ENCODE results near the gene CLIC4. TPM values are rescaled to one million over a fixed set of nuclear protein-coding genes. Genes with fewer than 3 reads are reported as not detected.

The CLIC4 gene
- total RNA-seq, 1 experiment from 2014 or later = 87.4 TPM

- DNase-seq = no peak
- H3K4me3 ChIP-seq (ENCODE audit: low read length) = no peak overlapping the region
- peaks cover 12% of the 10 kb centered on the region for H3K4me1 ChIP-seq (ENCODE audit: low read length)
- H3K27me3 ChIP-seq (ENCODE audit: low read length) = no peaks in the 10 kb centered on the region
- H3K79me2 ChIP-seq (ENCODE audit: low read length) = no peaks in the 10 kb centered on the region
- no peak overlapping the region for H3K4me2 ChIP-seq (ENCODE audit: low read depth, low read length, poor library complexity, severe bottlenecking)
- H3K36me3 ChIP-seq (ENCODE audit: insufficient read depth, low read length) = no peaks in the 10 kb centered on the region
- H3K9me2 ChIP-seq (replicated peaks; ENCODE audit: insufficient read depth, low read length) = no peaks in the 10 kb centered on the region
- no peak overlapping the region for H2AFZ ChIP-seq (ENCODE audit: low read length)
- no peak overlapping the region for H3K9ac ChIP-seq (ENCODE audit: low read length)
- H3K9me3 ChIP-seq (ENCODE audit: low read length) = no peaks in the 10 kb centered on the region
- no peaks in the 10 kb centered on the region for H4K20me1 ChIP-seq (ENCODE audit: insufficient read depth, low read depth, low read length)
- H3K27ac ChIP-seq (ENCODE audit: low read length) = no peak overlapping the region
Measured at GRCh38 chr1:24849672-24850295, 104.5 kb downstream of the CLIC4 start.

GRCh38 chr1:24850328-24850920 is 105.2 kb downstream of the CLIC4 start:
- DNase-seq = no peak
- H3K4me2 ChIP-seq (ENCODE audit: low read depth, low read length, poor library complexity, severe bottlenecking) = no peak overlapping the region
- H3K36me3 ChIP-seq (ENCODE audit: insufficient read depth, low read length) = no peaks in the 10 kb centered on the region
- no peaks in the 10 kb centered on the region for H3K79me2 ChIP-seq (ENCODE audit: low read length)
- H2AFZ ChIP-seq (ENCODE audit: low read length) = no peak overlapping the region
- H3K27me3 ChIP-seq (ENCODE audit: low read length) = no peaks in the 10 kb centered on the region
- no peaks in the 10 kb centered on the region for H3K9me3 ChIP-seq (ENCODE audit: low read length)
- no peak overlapping the region for H3K4me3 ChIP-seq (ENCODE audit: low read length)
- no peaks in the 10 kb centered on the region for H4K20me1 ChIP-seq (ENCODE audit: insufficient read depth, low read depth, low read length)
- no peak overlapping the region for H3K27ac ChIP-seq (ENCODE audit: low read length)
- H3K9ac ChIP-seq (ENCODE audit: low read length) = no peak overlapping the region
- H3K9me2 ChIP-seq (replicated peaks; ENCODE audit: insufficient read depth, low read length) = no peaks in the 10 kb centered on the region
- peaks cover 12% of the 10 kb centered on the region for H3K4me1 ChIP-seq (ENCODE audit: low read length)

GRCh38 chr1:24853649-24854048 is 108.4 kb downstream of the CLIC4 start:
- Histone ChIP-seq H3K79me2 (ENCODE audit: low read length) (no peaks in the 10 kb centered on the region), H3K36me3 (ENCODE audit: insufficient read depth, low read length) (no peaks in the 10 kb centered on the region), H3K4me1 (ENCODE audit: low read length) (peaks cover 4% of the 10 kb centered on the region), H3K4me3 (ENCODE audit: low read length) (no peak overlapping the region), H3K9ac (ENCODE audit: low read length) (no peak overlapping the region), H3K27me3 (ENCODE audit: low read length) (no peaks in the 10 kb centered on the region), H3K4me2 (ENCODE audit: low read depth, low read length, poor library complexity, severe bottlenecking) (no peak overlapping the region), H2AFZ (ENCODE audit: low read length) (no peak overlapping the region), H3K9me3 (ENCODE audit: low read length) (no peaks in the 10 kb centered on the region), H4K20me1 (ENCODE audit: insufficient read depth, low read depth, low read length) (no peaks in the 10 kb centered on the region), H3K9me2 (replicated peaks; ENCODE audit: insufficient read depth, low read length) (no peaks in the 10 kb centered on the region), H3K27ac (ENCODE audit: low read length) (no peak overlapping the region)
- no peak for DNase-seq

GRCh38 chr1:24855474-24855873 is 110.2 kb downstream of the CLIC4 start:
- no peak overlapping the region for H3K27ac ChIP-seq (ENCODE audit: low read length)

GRCh38 chr1:24856787-24857506 is 111.7 kb downstream of the CLIC4 start:
- no peak overlapping the region for H3K4me3 ChIP-seq (ENCODE audit: low read length)
- H3K27ac ChIP-seq (ENCODE audit: low read length) = no peak overlapping the region

More at GRCh38 chr1:24855474-24855873, 110.2 kb downstream of the CLIC4 start:
- H3K9me3 ChIP-seq (ENCODE audit: low read length) = no peaks in the 10 kb centered on the region
- H3K36me3 ChIP-seq (ENCODE audit: insufficient read depth, low read length) = no peaks in the 10 kb centered on the region
- H4K20me1 ChIP-seq (ENCODE audit: insufficient read depth, low read depth, low read length) = no peaks in the 10 kb centered on the region
- H3K4me1 ChIP-seq (ENCODE audit: low read length) = no peaks in the 10 kb centered on the region
- H3K27me3 ChIP-seq (ENCODE audit: low read length) = no peaks in the 10 kb centered on the region
- H3K9me2 ChIP-seq (replicated peaks; ENCODE audit: insufficient read depth, low read length) = no peaks in the 10 kb centered on the region
- no peak overlapping the region for H3K4me2 ChIP-seq (ENCODE audit: low read depth, low read length, poor library complexity, severe bottlenecking)
- no peak overlapping the region for H2AFZ ChIP-seq (ENCODE audit: low read length)
- H3K4me3 ChIP-seq (ENCODE audit: low read length) = no peak overlapping the region
- no peak for DNase-seq
- H3K9ac ChIP-seq (ENCODE audit: low read length) = no peak overlapping the region
- H3K79me2 ChIP-seq (ENCODE audit: low read length) = no peaks in the 10 kb centered on the region

GRCh38 chr1:24857507-24858133 is 112.4 kb downstream of the CLIC4 start:
- H3K4me1 ChIP-seq (ENCODE audit: low read length) = no peaks in the 10 kb centered on the region
- no peak overlapping the region for H3K4me2 ChIP-seq (ENCODE audit: low read depth, low read length, poor library complexity, severe bottlenecking)
- no peaks in the 10 kb centered on the region for H3K9me2 ChIP-seq (replicated peaks; ENCODE audit: insufficient read depth, low read length)
- H3K9me3 ChIP-seq (ENCODE audit: low read length) = no peaks in the 10 kb centered on the region
- H3K27me3 ChIP-seq (ENCODE audit: low read length) = no peaks in the 10 kb centered on the region
- no peak overlapping the region for H3K4me3 ChIP-seq (ENCODE audit: low read length)
- no peak overlapping the region for H2AFZ ChIP-seq (ENCODE audit: low read length)
- H4K20me1 ChIP-seq (ENCODE audit: insufficient read depth, low read depth, low read length) = no peaks in the 10 kb centered on the region
- no peaks in the 10 kb centered on the region for H3K36me3 ChIP-seq (ENCODE audit: insufficient read depth, low read length)
- peak; percentile 61 for DNase-seq
- no peak overlapping the region for H3K9ac ChIP-seq (ENCODE audit: low read length)
- no peak overlapping the region for H3K27ac ChIP-seq (ENCODE audit: low read length)
- H3K79me2 ChIP-seq (ENCODE audit: low read length) = no peaks in the 10 kb centered on the region

More at GRCh38 chr1:24856787-24857506, 111.7 kb downstream of the CLIC4 start:
- Histone ChIP-seq H3K4me2 (ENCODE audit: low read depth, low read length, poor library complexity, severe bottlenecking) (no peak overlapping the region), H2AFZ (ENCODE audit: low read length) (no peak overlapping the region), H3K9me3 (ENCODE audit: low read length) (no peaks in the 10 kb centered on the region), H3K4me1 (ENCODE audit: low read length) (no peaks in the 10 kb centered on the region), H3K79me2 (ENCODE audit: low read length) (no peaks in the 10 kb centered on the region), H4K20me1 (ENCODE audit: insufficient read depth, low read depth, low read length) (no peaks in the 10 kb centered on the region), H3K9ac (ENCODE audit: low read length) (no peak overlapping the region), H3K27me3 (ENCODE audit: low read length) (no peaks in the 10 kb centered on the region), H3K36me3 (ENCODE audit: insufficient read depth, low read length) (no peaks in the 10 kb centered on the region), H3K9me2 (replicated peaks; ENCODE audit: insufficient read depth, low read length) (no peaks in the 10 kb centered on the region)
- no peak for DNase-seq

GRCh38 chr1:24858277-24858676 is 113.0 kb downstream of the CLIC4 start:
- H3K27me3 ChIP-seq (ENCODE audit: low read length) = no peaks in the 10 kb centered on the region
- H3K4me2 ChIP-seq (ENCODE audit: low read depth, low read length, poor library complexity, severe bottlenecking) = no peak overlapping the region
- H3K4me1 ChIP-seq (ENCODE audit: low read length) = no peaks in the 10 kb centered on the region
- H3K27ac ChIP-seq (ENCODE audit: low read length) = no peak overlapping the region
- H3K79me2 ChIP-seq (ENCODE audit: low read length) = no peaks in the 10 kb centered on the region
- H2AFZ ChIP-seq (ENCODE audit: low read length) = no peak overlapping the region
- H3K9me3 ChIP-seq (ENCODE audit: low read length) = no peaks in the 10 kb centered on the region
- no peaks in the 10 kb centered on the region for H3K9me2 ChIP-seq (replicated peaks; ENCODE audit: insufficient read depth, low read length)
- DNase-seq = no peak
- no peaks in the 10 kb centered on the region for H3K36me3 ChIP-seq (ENCODE audit: insufficient read depth, low read length)
- no peak overlapping the region for H3K4me3 ChIP-seq (ENCODE audit: low read length)
- no peak overlapping the region for H3K9ac ChIP-seq (ENCODE audit: low read length)
- no peaks in the 10 kb centered on the region for H4K20me1 ChIP-seq (ENCODE audit: insufficient read depth, low read depth, low read length)

Measured in Karpas-422 (cell line).